OCI-LY3 (cell line): ENCODE results near the gene B3GALNT2.

Experiments
- H2AFZ ChIP-seq: fragments of 200-600, 300-600 bp; shearing (Covaris generic); 2 replicates; pipeline ENCODE4 v1.6.0; 2014; ENCODE audit warnings: antibody characterized with exemption, low read depth, low read length
- H3K27ac ChIP-seq: fragments of 200-600, 300-600 bp; sonication (generic); 2 replicates; pipeline ENCODE4 v1.5.1; 2014; ENCODE audit warnings: mild to moderate bottlenecking, low read length, moderate library complexity, mixed read lengths
- H3K27me3 ChIP-seq: fragments of 200-600, 300-600 bp; sonication (generic); 2 replicates; pipeline ENCODE4 v1.6.1; 2014; ENCODE audit warnings: low read depth, low read length, mixed read lengths
- H3K36me3 ChIP-seq: fragments of 200-600, 300-600 bp; sonication (generic); replicated peaks from 2 replicates; pipeline ENCODE3; 2014; ENCODE audit warnings: low read depth, low read length, mixed read lengths
- H3K4me1 ChIP-seq: fragments of 300-600, 200-600 bp; sonication (generic); 2 replicates; pipeline ENCODE4 v1.6.1; 2014; ENCODE audit warnings: low read length, mixed read lengths
- H3K4me2 ChIP-seq: fragments of 200-600, 300-600 bp; sonication (generic); 2 replicates; pipeline ENCODE4 v1.6.1; 2014; ENCODE audit warnings: low read length, mixed read lengths
- H3K4me3 ChIP-seq: fragments of 300-600, 200-600 bp; sonication (generic); 2 replicates; pipeline ENCODE4 v1.5.1; 2014; ENCODE audit warnings: antibody characterized with exemption, mild to moderate bottlenecking, low read length, moderate library complexity
- H3K79me2 ChIP-seq: fragments of 300-600, 200-600 bp; shearing (Covaris generic); 2 replicates; pipeline ENCODE4 v1.6.1; 2014; ENCODE audit warnings: mild to moderate bottlenecking, low read length, mixed read lengths
- H3K9ac ChIP-seq: fragments of 300-600, 200-600 bp; shearing (Covaris generic); 2 replicates; pipeline ENCODE4 v1.6.0; 2014; ENCODE audit warnings: mild to moderate bottlenecking, low read length, moderate library complexity
- H3K9me3 ChIP-seq: fragments of 200-600, 300-600 bp; shearing (Covaris generic); 2 replicates; pipeline ENCODE4 v1.6.1; 2014; ENCODE audit warnings: low read length, mixed read lengths; ENCODE audit not compliant: insufficient read depth
- H4K20me1 ChIP-seq: fragments of 200-600, 300-600 bp; sonication (generic); 2 replicates; pipeline ENCODE4 v1.6.1; 2016; ENCODE audit warnings: low read length, mixed read lengths; ENCODE audit not compliant: insufficient read depth
- CTCF ChIP-seq: fragments of 200-600, 300-600 bp; sonication (generic); IDR thresholded peaks from 2 replicates; pipeline ENCODE4 v1.5.1; 2014; ENCODE audit warnings: antibody characterized with exemption, low read length, low read depth
- EZH2phosphoT487 ChIP-seq: fragments of 200-600 bp; shearing (Covaris generic); IDR thresholded peaks from 2 replicates; pipeline ENCODE4 v1.6.1; 2018; ENCODE audit warnings: antibody characterized with exemption, mixed run types, low read depth

Gene B3GALNT2

GRCh38 chr1:235450433-235450832, 53.8 kb downstream of the B3GALNT2 start:
- Histone ChIP-seq H3K27ac (no peak overlapping the region), H3K4me1 (no peaks in the 10 kb centered on the region), H3K9ac (no peak overlapping the region), H3K27me3 (no peaks in the 10 kb centered on the region), H4K20me1 (no peaks in the 10 kb centered on the region), H3K36me3 (peaks cover 38% of the 10 kb centered on the region), H3K4me3 (no peak overlapping the region), H3K4me2 (no peak overlapping the region), H3K9me3 (no peaks in the 10 kb centered on the region), H2AFZ (no peak overlapping the region), H3K79me2 (no peaks in the 10 kb centered on the region)
- TF ChIP-seq CTCF (no peak), EZH2phosphoT487 (no peak)

- no peak overlapping the region for H3K4me2 ChIP-seq
- H3K4me1 ChIP-seq, result no peaks in the 10 kb centered on the region
- TF ChIP-seq CTCF, result no peak
- TF ChIP-seq EZH2phosphoT487, result no peak
- no peaks in the 10 kb centered on the region for H3K27me3 ChIP-seq
- H3K27ac ChIP-seq, result no peak overlapping the region
- H3K9ac ChIP-seq, result no peak overlapping the region
- H4K20me1 ChIP-seq, result no peaks in the 10 kb centered on the region
- H3K79me2 ChIP-seq, result no peaks in the 10 kb centered on the region
- no peak overlapping the region for H2AFZ ChIP-seq
- H3K9me3 ChIP-seq, result no peaks in the 10 kb centered on the region
- peaks cover 36% of the 10 kb centered on the region for H3K36me3 ChIP-seq
- no peak overlapping the region for H3K4me3 ChIP-seq
Observed at GRCh38 chr1:235448616-235449015, 55.6 kb downstream of the B3GALNT2 start.

- Histone ChIP-seq H3K27ac (no peak overlapping the region), H3K9ac (no peak overlapping the region), H3K36me3 (peaks cover 24% of the 10 kb centered on the region), H4K20me1 (no peaks in the 10 kb centered on the region), H3K4me3 (no peak overlapping the region), H3K4me1 (no peaks in the 10 kb centered on the region), H3K9me3 (no peaks in the 10 kb centered on the region), H2AFZ (no peak overlapping the region), H3K79me2 (no peaks in the 10 kb centered on the region), H3K27me3 (no peaks in the 10 kb centered on the region), H3K4me2 (no peak overlapping the region)
- TF ChIP-seq CTCF (no peak), EZH2phosphoT487 (no peak)
Observed at GRCh38 chr1:235442788-235443429, 61.3 kb downstream of the B3GALNT2 start.

- H3K9me3 ChIP-seq, result no peaks in the 10 kb centered on the region
- no peak overlapping the region for H3K9ac ChIP-seq
- no peak overlapping the region for H3K27ac ChIP-seq
- no peak overlapping the region for H3K4me2 ChIP-seq
- H3K27me3 ChIP-seq, result no peaks in the 10 kb centered on the region
- H4K20me1 ChIP-seq, result no peaks in the 10 kb centered on the region
- TF ChIP-seq CTCF (no peak), EZH2phosphoT487 (no peak)
- H2AFZ ChIP-seq, result no peak overlapping the region
- H3K4me3 ChIP-seq, result no peak overlapping the region
- peaks cover 22% of the 10 kb centered on the region for H3K36me3 ChIP-seq
- H3K4me1 ChIP-seq, result no peaks in the 10 kb centered on the region
- H3K79me2 ChIP-seq, result no peaks in the 10 kb centered on the region
Observed at GRCh38 chr1:235441159-235441685, 63.0 kb downstream of the B3GALNT2 start.
